ENCODE results near the gene SETD1B.

DNA sequence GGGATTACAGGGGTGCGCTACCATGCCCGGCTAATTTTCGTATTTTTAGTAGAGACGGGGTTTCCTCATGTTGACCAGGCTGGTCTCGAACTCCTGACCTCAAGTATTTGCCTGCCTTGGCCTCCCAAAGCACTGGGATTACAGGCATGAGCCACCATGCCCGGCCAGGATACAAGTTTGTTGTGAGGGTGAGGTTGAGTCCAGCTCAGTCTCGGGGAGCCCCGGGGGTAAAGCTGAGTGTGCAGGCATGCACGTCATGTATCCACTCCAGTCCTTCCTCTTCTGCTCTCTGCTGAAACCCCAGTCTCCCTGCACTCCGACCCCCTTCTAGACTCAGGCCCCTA lies 54.5 kb downstream of the SETD1B start:
- TF ChIP-seq, protein P1, sequence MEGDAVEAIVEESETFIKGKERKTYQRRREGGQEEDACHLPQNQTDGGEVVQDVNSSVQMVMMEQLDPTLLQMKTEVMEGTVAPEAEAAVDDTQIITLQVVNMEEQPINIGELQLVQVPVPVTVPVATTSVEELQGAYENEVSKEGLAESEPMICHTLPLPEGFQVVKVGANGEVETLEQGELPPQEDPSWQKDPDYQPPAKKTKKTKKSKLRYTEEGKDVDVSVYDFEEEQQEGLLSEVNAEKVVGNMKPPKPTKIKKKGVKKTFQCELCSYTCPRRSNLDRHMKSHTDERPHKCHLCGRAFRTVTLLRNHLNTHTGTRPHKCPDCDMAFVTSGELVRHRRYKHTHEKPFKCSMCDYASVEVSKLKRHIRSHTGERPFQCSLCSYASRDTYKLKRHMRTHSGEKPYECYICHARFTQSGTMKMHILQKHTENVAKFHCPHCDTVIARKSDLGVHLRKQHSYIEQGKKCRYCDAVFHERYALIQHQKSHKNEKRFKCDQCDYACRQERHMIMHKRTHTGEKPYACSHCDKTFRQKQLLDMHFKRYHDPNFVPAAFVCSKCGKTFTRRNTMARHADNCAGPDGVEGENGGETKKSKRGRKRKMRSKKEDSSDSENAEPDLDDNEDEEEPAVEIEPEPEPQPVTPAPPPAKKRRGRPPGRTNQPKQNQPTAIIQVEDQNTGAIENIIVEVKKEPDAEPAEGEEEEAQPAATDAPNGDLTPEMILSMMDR (IDR thresholded peaks at IDR 0.05; ENCODE audit: low read length) = no peak
- TF ChIP-seq EZH2 (optimal IDR thresholded peaks at IDR 0.05; ENCODE audit: low read depth, low read length) = no peak
